AG10803 (cell line): ENCODE data around the gene DOCK4.
A peak's percentile ranks its signal among the peaks of the same experiment; 100 is the strongest.

Source experiments
- DNase-seq: peaks from one replicate; pipeline ENCODE4 v3.0.0; 2010; ENCODE audit warnings: low read depth
- H3K4me3 ChIP-seq: 2 replicates; pipeline ENCODE4 v1.5.1; 2011; ENCODE audit warnings: mild to moderate bottlenecking, low read length, control low read depth
- CTCF ChIP-seq: conservative IDR thresholded peaks from 2 replicates; pipeline ENCODE4 v1.5.1; 2011; ENCODE audit warnings: mild to moderate bottlenecking, low read length, control low read depth, inconsistent platforms

Gene DOCK4

GRCh38 chr7:111728635-111728995 is 477.6 kb downstream of the DOCK4 start:
- TF ChIP-seq CTCF: no peak
- no peak for DNase-seq
- H3K4me3 ChIP-seq: no peak overlapping the region

GRCh38 chr7:111727905-111728634 is 478.1 kb downstream of the DOCK4 start:
- no peak overlapping the region for H3K4me3 ChIP-seq
- no peak for TF ChIP-seq CTCF
- no peak for DNase-seq

- TF ChIP-seq CTCF: no peak
- DNase-seq: no peak
Observed at GRCh38 chr7:111718886-111719285, 487.3 kb downstream of the DOCK4 start.

GRCh38 chr7:111711426-111712065 is 494.7 kb downstream of the DOCK4 start:
- no peak overlapping the region for H3K4me3 ChIP-seq
- no peak for DNase-seq
- no peak for TF ChIP-seq CTCF

More at GRCh38 chr7:111718886-111719285, 487.3 kb downstream of the DOCK4 start:
- H3K4me3 ChIP-seq: no peak overlapping the region

GRCh38 chr7:111710839-111711380 is 495.3 kb downstream of the DOCK4 start:
- no peak overlapping the region for H3K4me3 ChIP-seq
- DNase-seq: no peak
- no peak for TF ChIP-seq CTCF

GRCh38 chr7:111708072-111708471 is 498.1 kb downstream of the DOCK4 start:
- TF ChIP-seq CTCF: no peak
- no peak overlapping the region for H3K4me3 ChIP-seq
- DNase-seq: peak; percentile 21

DNA sequence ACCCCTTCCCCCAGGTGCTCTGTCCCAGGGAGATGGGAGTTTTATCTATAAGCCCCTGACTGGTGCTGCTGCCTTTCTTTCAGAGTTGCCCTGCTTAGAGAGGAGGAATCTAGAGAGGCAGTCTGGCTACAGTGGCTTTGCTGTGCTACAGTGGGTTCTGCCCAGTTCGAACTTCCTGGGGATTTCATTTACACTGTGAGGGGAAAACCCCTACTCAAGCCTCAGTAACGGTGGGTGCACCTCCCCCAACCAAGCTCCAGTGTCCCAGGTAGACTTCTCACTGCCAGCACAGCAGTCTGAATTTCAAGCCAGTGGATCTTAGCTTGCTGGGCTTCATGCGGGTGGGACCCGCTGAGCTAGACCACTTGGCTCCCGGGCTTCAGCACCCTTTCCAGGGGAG is 500.4 kb downstream of the DOCK4 start:
- no peak for DNase-seq
- no peak overlapping the region for H3K4me3 ChIP-seq
- TF ChIP-seq CTCF: no peak
